Hematopoietic multipotent progenitor cell (in vitro differentiated cells): ENCODE results near the gene RBP2. TPM values are rescaled to one million over a fixed set of nuclear protein-coding genes. Genes with fewer than 3 reads are reported as not detected.
A peak's percentile ranks its signal among the peaks of the same experiment; 100 is the strongest.
"Not testable (repeated sequence)": the region's sequence is repeated elsewhere in the genome, so short reads cannot be mapped to it uniquely, and the experiment has no call there.

Source experiments
- DNase-seq, 3 donors: peaks; one replicate each; pipeline ENCODE4 v3.0.0-alpha.2; 2011 to 2015; ENCODE audit warnings: low read depth in 2 of 3, low spot score in 2 of 3
- total RNA-seq: library from RNA; depleted of rRNA; stranded (reverse); fragments of >200 nt; gene quantifications from one replicate; pipeline ENCODE4 v1.2.3, GENCODE V29; 2012

RBP2 gene
- total RNA-seq, 1 donor: not detected

- no peak for DNase-seq
These were observed 28.8 kb downstream of the RBP2 start for GRCh38 chr3:139447486-139447885.

GRCh38 chr3:139444446-139444845 lies 31.9 kb downstream of the RBP2 start:
- DNase-seq: no peak

- DNase-seq: no peak
These were observed 33.1 kb downstream of the RBP2 start for GRCh38 chr3:139443186-139443585.

GRCh38 chr3:139441656-139442055 lies 34.7 kb downstream of the RBP2 start:
- no peak for DNase-seq

GRCh38 chr3:139440639-139441556 lies 35.4 kb downstream of the RBP2 start:
- no peak for DNase-seq

- no peak for DNase-seq
These were observed 37.0 kb downstream of the RBP2 start for GRCh38 chr3:139439278-139439677.

- DNase-seq: no peak
These were observed 41.5 kb downstream of the RBP2 start for GRCh38 chr3:139434764-139435307.

- DNase-seq: no peak
These were observed 42.1 kb downstream of the RBP2 start for GRCh38 chr3:139434228-139434627.

GRCh38 chr3:139433089-139433488 lies 43.2 kb downstream of the RBP2 start:
- DNase-seq: no peak

GRCh38 chr3:139430493-139430892 lies 45.8 kb downstream of the RBP2 start:
- no peak for DNase-seq

- DNase-seq: peak in 2 of 3 donors; percentile 39 to 79
These were observed 48.8 kb downstream of the RBP2 start for GRCh38 chr3:139427283-139428060.

GRCh38 chr3:139425745-139426400 lies 50.4 kb downstream of the RBP2 start:
- DNase-seq: no peak

- DNase-seq: no peak
These were observed 53.1 kb downstream of the RBP2 start for GRCh38 chr3:139423232-139423631.

GRCh38 chr3:139421460-139421859 lies 54.9 kb downstream of the RBP2 start:
- DNase-seq: no peak

GRCh38 chr3:139421040-139421439 lies 55.3 kb downstream of the RBP2 start:
- no peak for DNase-seq

GRCh38 chr3:139418144-139418543 lies 58.2 kb downstream of the RBP2 start:
- no peak for DNase-seq

GRCh38 chr3:139416275-139416674 lies 60.0 kb downstream of the RBP2 start:
- DNase-seq: no peak

GRCh38 chr3:139414608-139415224 lies 61.6 kb downstream of the RBP2 start:
- no peak for DNase-seq

- DNase-seq: not testable (repeated sequence)
These were observed 63.4 kb downstream of the RBP2 start for GRCh38 chr3:139412891-139413290.
